Raji (cell line): ENCODE results near the gene APOO.

Experiments
- POLR2A ChIP-seq: IDR thresholded peaks from 2 replicates; pipeline ENCODE4 v1.6.1; 2011; ENCODE audit warnings: low read depth, low read length, control low read depth; ENCODE audit not compliant: insufficient read depth

Gene APOO

DNA sequence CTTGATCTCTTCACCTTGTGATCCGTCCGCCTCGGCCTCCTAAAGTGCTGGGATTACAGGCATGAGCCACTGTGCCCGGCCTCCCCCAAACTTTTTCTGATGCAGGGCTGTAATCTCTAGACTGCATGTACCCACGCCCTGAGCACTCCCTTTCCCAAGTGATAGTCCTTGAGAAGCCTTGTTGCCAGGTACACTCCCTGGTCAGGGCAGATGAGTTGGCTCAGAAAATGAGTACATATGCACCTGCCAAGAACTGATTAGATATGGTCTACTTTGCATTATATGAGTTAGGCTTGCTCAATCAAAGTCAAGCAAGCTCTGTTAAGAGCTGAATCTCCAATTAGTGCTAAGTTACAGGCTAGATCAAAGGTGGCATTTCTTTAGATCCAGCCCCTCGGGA is 20.3 kb downstream of the APOO start:
- TF ChIP-seq POLR2A = no peak

DNA sequence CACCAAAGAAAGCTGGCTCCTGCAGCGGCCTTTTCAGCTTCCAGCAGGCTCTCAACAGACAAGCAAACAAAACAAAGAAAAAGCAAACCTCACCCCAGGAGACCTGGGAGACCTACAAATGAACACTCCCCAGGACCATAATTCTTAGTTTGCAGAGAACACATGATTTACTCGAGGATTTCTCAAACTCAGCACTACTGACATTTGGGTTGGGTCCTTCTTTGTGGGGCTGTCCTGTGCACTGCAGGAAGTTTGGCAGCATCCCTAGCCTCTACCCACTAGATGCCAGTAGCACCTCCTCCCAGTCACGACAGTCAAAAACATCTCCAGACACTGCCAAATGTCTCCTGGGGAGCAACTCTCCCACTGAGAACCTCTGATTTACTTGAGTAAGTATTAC is 21.9 kb downstream of the APOO start:
- no peak for TF ChIP-seq POLR2A

DNA sequence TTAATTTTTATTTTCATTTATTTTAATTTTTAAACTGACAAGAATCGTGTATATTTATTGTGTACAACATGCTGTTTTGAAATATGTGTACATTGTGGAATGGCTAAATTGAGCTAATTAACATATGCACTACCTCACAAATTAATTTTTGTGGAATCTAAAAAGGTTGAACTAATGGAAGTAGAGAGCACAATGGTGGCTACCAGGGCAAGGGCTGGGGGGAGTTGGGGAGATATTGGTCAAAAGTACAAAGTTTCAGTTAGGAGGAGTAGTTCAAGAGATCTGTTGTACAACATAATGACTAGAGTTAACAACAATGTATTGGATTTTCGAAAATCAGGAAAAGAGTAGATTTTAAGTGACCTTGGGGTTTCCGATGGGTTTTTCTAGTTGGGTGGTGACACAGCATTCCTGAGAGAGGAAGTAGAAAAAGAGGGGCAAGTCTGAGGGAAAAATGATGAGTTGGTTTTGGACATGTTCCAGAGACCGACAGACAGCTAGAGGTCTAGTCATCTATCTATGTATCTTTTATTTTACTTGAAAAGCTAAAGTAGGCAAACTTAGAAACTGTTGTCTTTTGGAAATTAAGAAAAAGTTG is 23.2 kb downstream of the APOO start:
- no peak for TF ChIP-seq POLR2A

GRCh38 chrX:23883737-23884354 is 23.9 kb downstream of the APOO start:
- no peak for TF ChIP-seq POLR2A

DNA sequence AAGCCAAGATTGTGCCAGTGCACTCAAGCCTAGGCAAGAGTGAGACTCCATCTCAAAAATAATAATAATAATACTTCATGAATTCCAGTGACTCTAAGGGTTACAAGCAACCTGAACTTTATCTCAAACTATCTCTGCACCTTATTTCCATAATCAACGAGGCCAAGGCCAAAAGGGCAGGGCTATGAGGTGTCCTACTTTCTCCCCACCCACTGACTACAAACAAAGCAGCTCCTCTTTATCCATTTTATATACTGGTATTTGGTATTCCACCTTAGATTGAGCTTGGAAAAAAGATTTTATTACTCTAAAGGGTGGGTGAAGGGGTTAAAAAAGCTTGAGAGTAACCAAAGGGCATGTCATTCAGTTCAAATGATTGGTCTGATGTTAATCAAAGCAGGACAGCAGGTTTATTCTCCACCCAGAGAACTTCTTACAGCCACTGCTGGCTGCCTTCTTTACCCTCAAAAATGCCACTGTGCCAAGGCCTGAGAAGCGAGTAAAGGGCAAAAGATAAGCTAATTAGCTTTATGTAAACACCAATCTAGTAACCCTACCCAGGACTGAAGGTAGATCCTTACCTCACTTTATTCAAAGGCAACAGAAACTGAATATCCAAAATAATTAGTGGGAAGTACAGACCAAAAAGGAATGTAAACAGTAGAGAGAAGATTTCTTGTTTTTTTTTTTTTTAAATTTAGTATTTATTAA is 28.2 kb downstream of the APOO start:
- no peak for TF ChIP-seq POLR2A

DNA sequence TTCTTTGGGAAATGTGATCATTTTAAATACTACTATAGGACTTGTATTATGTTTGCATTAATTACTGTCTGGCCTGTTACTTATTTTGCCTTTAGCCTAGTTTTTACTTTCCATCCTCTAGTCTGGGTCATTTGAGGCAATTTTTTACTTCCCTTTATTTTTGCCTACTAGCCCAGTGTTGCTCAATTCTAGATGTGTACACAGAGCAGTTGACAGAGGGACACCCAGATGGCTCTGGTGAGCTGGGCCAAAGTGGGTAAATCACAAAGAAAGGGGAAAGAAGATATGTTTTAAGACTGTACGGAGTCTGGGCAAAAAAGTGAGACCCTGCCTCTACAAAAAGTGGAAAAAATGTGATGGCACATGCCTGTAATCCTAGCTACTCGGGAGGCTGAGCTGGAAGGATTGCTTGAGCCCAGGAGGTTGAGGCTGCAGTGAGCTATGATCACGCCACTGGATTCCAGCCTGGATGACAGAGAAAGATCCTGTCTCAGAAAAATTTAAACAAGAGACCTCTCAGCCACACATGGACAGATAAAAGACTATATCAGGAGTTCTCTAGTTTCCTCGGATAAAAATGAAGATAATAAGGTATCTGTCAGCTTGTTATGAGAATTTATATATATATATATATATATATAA is 35.7 kb downstream of the APOO start:
- no peak for TF ChIP-seq POLR2A

GRCh38 chrX:23870041-23870440 is 37.7 kb downstream of the APOO start:
- TF ChIP-seq POLR2A = no peak

DNA sequence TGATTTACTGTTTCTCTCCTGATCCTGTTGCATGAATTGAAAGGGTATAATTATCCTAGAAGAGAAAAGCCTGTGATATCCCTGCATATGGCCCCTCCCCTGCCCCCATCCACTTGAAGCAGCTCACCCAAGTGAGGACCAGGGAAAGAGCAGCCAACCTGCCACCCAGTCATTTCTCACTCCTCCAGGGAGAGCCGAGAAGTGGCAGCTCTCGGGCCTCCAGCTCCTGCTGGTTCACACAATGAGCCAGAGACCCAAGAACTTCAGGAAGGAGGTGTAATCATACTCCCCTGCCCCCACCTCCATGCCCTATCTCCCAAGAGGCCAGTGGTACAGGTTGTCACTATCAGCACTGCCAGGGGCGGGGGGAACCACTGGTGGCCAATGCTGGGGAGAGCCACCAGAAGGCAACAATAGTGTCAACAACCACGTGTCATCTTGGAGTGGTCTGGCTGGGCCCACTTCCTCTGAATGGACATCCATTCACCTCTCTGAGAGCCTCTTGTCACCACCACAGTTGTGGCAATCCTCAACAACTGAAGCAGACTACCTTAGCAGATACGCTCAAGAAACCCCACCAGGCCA is 42.9 kb downstream of the APOO start:
- TF ChIP-seq POLR2A = no peak

GRCh38 chrX:23861215-23861896 is 46.4 kb downstream of the APOO start:
- TF ChIP-seq POLR2A = no peak

DNA sequence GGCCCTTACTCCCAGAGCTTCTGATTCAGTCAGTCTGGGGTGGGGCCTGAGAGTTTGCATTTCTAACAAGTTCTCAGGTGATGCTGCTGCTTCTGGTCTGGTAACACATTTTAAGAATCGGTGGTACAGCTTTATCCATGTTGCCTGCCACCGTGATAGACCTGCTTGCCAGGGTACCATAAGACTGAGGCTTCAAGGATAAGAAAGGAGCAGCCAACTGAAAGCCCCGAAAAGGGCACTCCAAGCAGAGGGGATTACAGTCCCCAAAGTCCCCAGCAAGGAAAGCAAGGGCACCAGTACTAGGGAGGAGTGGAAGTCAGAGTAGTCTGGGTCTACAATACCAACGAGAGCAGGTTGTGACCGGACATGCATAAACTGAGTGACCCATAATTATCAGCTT is 49.8 kb downstream of the APOO start:
- TF ChIP-seq POLR2A = no peak

DNA sequence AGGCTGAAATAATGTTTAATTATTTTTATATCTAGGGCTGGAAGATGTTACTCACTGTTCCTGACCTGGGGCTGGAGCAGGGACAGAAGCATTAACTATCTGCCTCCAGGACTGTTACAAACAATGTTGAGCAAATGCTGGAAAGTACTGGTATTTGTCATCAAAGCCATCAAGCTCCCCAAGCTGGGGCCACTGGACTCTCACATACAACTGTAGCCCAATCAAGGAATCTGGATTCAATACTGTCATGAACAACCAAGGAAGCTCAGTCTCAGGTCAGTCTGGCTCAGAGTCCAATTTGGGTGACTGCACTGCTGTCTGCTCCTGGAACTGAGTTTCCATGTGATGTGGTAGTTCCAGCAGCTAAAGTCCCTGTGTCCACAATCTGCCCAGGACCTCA is 50.4 kb downstream of the APOO start:
- no peak for TF ChIP-seq POLR2A

GRCh38 chrX:23855569-23855968 is 52.2 kb downstream of the APOO start:
- TF ChIP-seq POLR2A = no peak

- TF ChIP-seq POLR2A = no peak
Observed at GRCh38 chrX:23854945-23855344, 52.8 kb downstream of the APOO start.

DNA sequence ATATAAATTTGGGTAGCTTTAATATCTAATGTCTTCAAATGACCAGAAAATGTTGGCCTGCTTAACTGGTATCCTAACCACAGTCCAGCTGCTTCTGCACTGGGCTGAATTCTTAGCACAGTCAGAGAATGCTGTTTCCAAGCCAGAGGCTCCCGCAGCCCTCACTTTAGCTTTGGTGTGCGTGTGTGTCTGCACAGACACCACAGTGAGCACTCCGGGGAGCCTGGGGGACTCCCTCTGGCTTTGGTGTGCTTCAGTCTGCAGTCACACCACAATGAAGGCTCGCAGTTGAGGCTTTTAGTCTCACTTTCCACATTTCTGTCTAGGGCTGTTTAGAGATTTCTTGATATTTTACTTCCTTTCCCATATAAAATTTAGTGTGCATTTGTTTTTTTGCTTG is 53.6 kb downstream of the APOO start:
- TF ChIP-seq POLR2A = no peak

DNA sequence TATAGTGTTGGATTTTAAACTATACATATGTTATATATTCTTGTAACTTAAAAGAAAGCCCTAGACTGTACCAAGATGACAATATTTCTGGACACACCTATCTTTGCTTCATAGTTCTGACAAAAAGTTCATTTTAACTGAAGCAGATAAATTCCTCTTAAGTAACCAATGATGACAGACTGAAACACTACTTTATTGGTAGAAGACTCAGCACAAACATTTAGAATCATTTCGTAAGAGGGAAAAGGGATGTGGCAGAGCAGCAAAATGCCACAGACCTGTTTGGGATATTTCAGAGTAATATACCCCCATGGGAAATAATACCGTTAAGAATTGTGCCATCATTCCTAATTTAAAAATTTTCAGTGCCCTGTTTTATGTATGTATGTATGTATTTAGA is 56.2 kb downstream of the APOO start:
- TF ChIP-seq POLR2A = no peak
